Activated T-cell treated with anti-CD3 and anti-CD28 coated beads, Interleukin-2, amount 50 U/mL, for 72 hours (primary cell): ENCODE results near the gene CABP1. TPM values are rescaled to one million over a fixed set of nuclear protein-coding genes. Genes with fewer than 3 reads are reported as not detected.

Experiments used
- total RNA-seq, 2 donors: library from RNA; stranded (reverse); gene quantifications; one replicate each; pipeline ENCODE4 v1.2.3, GENCODE V29; 2022

CABP1 gene
- total RNA-seq, 2 donors from 2014 or later = 1.2 TPM; not detected in 1

Other genes with a start within 250 kb of the CABP1 start
- 100 to 1,000 TPM; 282 to 295 TPM for gene COX6A1, start 202.5 kb upstream of the CABP1 start, total RNA-seq
- gene TRIAP1, start 194.2 kb upstream of the CABP1 start, total RNA-seq = 10 to 100 TPM; 44.5 to 68.0 TPM
- 10 to 100 TPM; 29.4 to 37.9 TPM for gene GATC, start 194.2 kb upstream of the CABP1 start, total RNA-seq
- gene SRSF9, start 170.9 kb upstream of the CABP1 start, total RNA-seq = 100 to 1,000 TPM; 158 to 165 TPM
- gene DYNLL1, start 144.5 kb upstream of the CABP1 start, total RNA-seq = 100 to 1,000 TPM; 115 to 119 TPM
- 10 to 100 TPM; 28.9 to 36.7 TPM for gene COQ5, start 111.5 kb upstream of the CABP1 start, total RNA-seq
- 100 to 1,000 TPM; 198 to 200 TPM for gene RNF10, start 106.3 kb upstream of the CABP1 start, total RNA-seq
- gene POP5, start 59.2 kb upstream of the CABP1 start, total RNA-seq = 10 to 100 TPM; 37.4 to 40.8 TPM
- gene MLEC, start 46.5 kb downstream of the CABP1 start, total RNA-seq = 10 to 100 TPM; 75.7 to 88.9 TPM
- gene UNC119B, start 69.8 kb downstream of the CABP1 start, total RNA-seq = 10 to 100 TPM; 31.2 to 40.5 TPM
- 10 to 100 TPM; 17.8 to 20.0 TPM for gene ACADS, start 85.2 kb downstream of the CABP1 start, total RNA-seq